Left lung (tissue), 10 donors: ENCODE data around the gene TMCC3. TPM values are rescaled to one million over a fixed set of nuclear protein-coding genes. Genes with fewer than 3 reads are reported as not detected.

Experiments
- ATAC-seq: fragments of 200-7000 bp; cut with Tn5 transposase; one replicate; pipeline ENCODE4 v1.9.1; 2020; ENCODE audit warnings: moderate library complexity
- DNase-seq, 4 donors: peaks; one replicate each; pipeline ENCODE4 v3.0.0-alpha.2; 2013 to 2020
- H3K27ac ChIP-seq, 2 donors: fragments of 200-600 bp; sonication (generic) in 1 of 2; one replicate each; pipeline versions ENCODE4 v1.5.0 to v1.8.0; 2020 to 2021
- H3K27me3 ChIP-seq, 2 donors: fragments of 200-600 bp; sonication (generic) in 1 of 2; one replicate each; pipeline versions ENCODE4 v1.5.0 to v1.8.0; 2020 to 2021
- H3K36me3 ChIP-seq, 2 donors: fragments of 200-600 bp; sonication (generic) in 1 of 2; one replicate each; pipeline versions ENCODE4 v1.5.0 to v1.8.0; 2020 to 2021
- H3K4me1 ChIP-seq, 2 donors: fragments of 200-600 bp; one replicate each; pipeline ENCODE4 v1.8.0; 2021
- H3K4me3 ChIP-seq, 2 donors: fragments of 200-600 bp; sonication (generic) in 1 of 2; one replicate each; pipeline versions ENCODE4 v1.5.0 to v1.8.0; 2020 to 2021; ENCODE audit warnings: mild to moderate bottlenecking in 1 of 2
- H3K9me3 ChIP-seq, 2 donors: fragments of 200-600 bp; sonication (generic) in 1 of 2; one replicate each; pipeline versions ENCODE4 v1.5.0 to v1.8.0; 2020 to 2021
- intact Hi-C, 2 donors: fragments of 100-400 bp; cut with DNase I; formaldehyde crosslinking; loops; one replicate each; pipeline versions ENCODE4 v1.11.2 to v1.14.2; 2022
- polyA plus RNA-seq, 6 donors: library from polyadenylated mRNA; unstranded; fragments of 120-200 nt; gene quantifications; one replicate each; pipeline ENCODE4 v1.2.1, GENCODE V29; 2013; ENCODE audit not compliant: insufficient read length in 6 of 6
- total RNA-seq, 2 donors: library from RNA; stranded (reverse); fragmentation: NEBNext Ultra II Directional; extraction: Animal tissue kit (Norgen Biotek cat#: 25700); gene quantifications; one replicate each; pipeline ENCODE4 v1.2.1, GENCODE V29; 2021
- TF ChIP-seq, protein P1 (sequence below), 2 donors: fragments of 200-600 bp; sonication (generic) in 1 of 2; IDR thresholded peaks; one replicate each; pipeline versions ENCODE4 v1.5.0 to v1.8.0; 2021; ENCODE audit warnings: antibody characterized with exemption in 2 of 2
- donor health status: DM: no; HTN: yes; CAD: no.
- donor health status: DM: no; HTN: no; CAD: no.

TMCC3 gene
- total and polyA plus RNA-seq, 8 donors = 3.7 to 11.4 (median 6.8) TPM

DNA sequence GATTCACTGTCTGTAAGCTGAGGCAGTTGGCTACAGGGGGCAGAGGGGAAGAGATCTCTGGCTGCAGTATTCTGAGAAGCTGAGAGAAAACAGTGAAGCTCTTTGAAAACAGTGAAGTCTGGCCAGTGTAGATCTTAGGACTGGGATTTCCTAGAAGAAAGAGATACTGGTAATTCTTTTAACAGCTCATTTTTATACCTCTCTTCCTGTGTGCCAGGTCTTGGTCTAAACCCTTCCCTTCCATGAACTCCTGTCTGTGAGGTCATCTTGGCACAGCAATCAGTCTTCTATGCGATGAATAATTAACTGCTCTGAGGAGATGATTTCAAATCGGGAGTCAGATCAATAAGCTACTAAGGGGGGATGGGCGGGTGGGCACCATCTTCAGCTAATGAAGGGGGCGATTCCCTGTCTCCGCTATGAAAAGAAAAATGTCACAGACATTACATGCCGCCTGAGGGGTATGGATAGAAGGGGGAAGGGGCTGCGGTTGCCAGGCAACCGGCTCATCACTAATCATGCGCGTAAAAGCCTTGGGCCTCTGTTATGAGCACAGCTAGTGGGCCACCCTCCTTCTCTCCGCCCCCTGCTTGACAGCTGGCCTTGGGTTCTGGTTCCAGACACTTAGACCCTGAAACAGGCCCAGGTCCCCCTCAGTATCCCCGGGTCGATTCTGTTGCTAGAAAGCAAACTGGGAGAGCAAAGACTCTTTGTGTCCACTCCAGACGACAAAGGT, 115.4 kb downstream of the TMCC3 start:
- Histone ChIP-seq H3K36me3 (no peaks in the 10 kb centered on the region), H3K9me3 (no peaks in the 10 kb centered on the region), H3K4me3 (no peak overlapping the region), H3K27me3 (no peaks in the 10 kb centered on the region), H3K27ac (no peak overlapping the region), H3K4me1 (no peaks in the 10 kb centered on the region)
- intact Hi-C loops = loop anchor here in 1 of 2 donors (5.0 kb wide), 1 partner anchor 388 kb away; the partner anchor contains the start of gene PLXNC1
- DNase-seq = no peak
- TF ChIP-seq, protein P1, sequence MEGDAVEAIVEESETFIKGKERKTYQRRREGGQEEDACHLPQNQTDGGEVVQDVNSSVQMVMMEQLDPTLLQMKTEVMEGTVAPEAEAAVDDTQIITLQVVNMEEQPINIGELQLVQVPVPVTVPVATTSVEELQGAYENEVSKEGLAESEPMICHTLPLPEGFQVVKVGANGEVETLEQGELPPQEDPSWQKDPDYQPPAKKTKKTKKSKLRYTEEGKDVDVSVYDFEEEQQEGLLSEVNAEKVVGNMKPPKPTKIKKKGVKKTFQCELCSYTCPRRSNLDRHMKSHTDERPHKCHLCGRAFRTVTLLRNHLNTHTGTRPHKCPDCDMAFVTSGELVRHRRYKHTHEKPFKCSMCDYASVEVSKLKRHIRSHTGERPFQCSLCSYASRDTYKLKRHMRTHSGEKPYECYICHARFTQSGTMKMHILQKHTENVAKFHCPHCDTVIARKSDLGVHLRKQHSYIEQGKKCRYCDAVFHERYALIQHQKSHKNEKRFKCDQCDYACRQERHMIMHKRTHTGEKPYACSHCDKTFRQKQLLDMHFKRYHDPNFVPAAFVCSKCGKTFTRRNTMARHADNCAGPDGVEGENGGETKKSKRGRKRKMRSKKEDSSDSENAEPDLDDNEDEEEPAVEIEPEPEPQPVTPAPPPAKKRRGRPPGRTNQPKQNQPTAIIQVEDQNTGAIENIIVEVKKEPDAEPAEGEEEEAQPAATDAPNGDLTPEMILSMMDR (IDR thresholded peaks at IDR 0.05) = no peak
- ATAC-seq = no peak

DNA sequence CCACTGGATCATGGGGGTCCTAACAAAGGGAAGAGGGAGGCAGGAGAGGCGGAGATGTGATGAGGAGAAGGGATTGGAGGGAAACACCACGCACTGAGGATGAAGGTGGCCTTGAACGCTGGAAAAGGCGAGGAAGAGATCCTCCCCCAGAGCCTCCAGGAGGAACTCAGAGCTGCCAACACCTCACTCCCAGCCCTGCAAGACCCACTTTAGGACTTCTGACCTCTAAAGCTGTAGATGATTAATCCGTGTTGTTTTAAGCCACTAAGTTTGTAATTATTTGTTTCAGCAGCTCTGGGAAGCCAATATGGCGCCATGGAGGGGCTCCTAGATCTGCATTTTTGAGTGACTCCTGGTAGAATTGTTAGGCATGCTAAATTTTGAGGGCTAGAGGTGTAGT, 116.1 kb downstream of the TMCC3 start:
- no peaks in the 10 kb centered on the region for H3K9me3 ChIP-seq
- H3K27me3 ChIP-seq = no peaks in the 10 kb centered on the region
- H3K36me3 ChIP-seq = no peaks in the 10 kb centered on the region
- ATAC-seq (no peak), DNase-seq (no peak)
- TF ChIP-seq, protein P1 (IDR thresholded peaks at IDR 0.05) = no peak
- H3K27ac ChIP-seq = no peak overlapping the region
- no peak overlapping the region for H3K4me3 ChIP-seq
- intact Hi-C loops = loop anchor here in 1 of 2 donors (5.0 kb wide), 1 partner anchor 387 kb away; the partner anchor contains the start of gene PLXNC1
- no peaks in the 10 kb centered on the region for H3K4me1 ChIP-seq

DNA sequence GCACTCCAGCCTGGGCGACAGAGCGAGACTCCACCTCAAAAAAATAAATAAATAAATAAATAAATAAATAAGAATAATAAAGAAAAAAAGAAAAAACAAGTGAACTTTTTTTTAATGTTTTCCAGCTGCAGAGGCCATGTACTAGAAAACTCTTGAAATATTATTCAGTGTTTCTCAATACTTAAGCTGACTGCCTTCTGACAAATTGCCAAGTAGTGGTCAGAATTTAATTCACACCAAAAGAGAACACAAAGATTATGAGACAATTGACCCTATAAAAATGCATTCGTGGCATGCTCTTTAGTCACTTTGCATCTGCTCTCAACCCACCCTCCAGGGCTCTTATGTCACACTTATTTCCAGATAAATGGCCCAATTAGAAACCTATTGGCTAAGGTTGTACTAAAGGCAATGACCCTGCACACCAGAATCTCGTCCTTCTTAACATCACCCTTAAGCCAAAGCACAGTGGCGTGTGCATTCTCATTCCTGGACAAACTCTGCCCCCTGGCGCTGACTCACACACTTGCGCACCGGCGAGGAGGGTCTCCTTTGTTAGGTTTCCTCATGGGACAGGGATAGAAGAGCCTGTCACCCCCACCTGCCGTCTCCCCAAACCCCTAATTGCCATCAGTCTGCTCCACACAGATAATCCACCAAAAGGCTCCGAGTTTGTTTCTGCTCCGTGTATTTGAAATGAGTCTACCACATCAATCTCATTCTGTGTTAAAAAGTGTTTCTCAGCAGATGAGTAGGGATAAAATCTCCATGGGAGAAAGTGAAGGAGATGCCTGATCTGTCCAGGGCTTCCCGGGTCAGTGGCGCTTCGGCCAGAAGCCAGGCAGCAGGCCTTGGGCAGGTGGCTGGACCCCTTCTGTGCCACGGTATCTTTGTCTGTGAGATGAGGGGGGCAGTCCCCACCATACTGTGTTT, 117.6 kb downstream of the TMCC3 start:
- no peaks in the 10 kb centered on the region for H3K9me3 ChIP-seq
- H3K4me3 ChIP-seq = no peak overlapping the region
- no peaks in the 10 kb centered on the region for H3K36me3 ChIP-seq
- TF ChIP-seq, protein P1 (IDR thresholded peaks at IDR 0.05) = peak; percentile 72 to 73
- H3K27me3 ChIP-seq = no peaks in the 10 kb centered on the region
- no peaks in the 10 kb centered on the region for H3K4me1 ChIP-seq
- intact Hi-C loops = loop anchor here in 1 of 2 donors (5.0 kb wide), 1 partner anchor 385 kb away; the partner anchor contains the start of gene PLXNC1
- ATAC-seq (peak; percentile 94), DNase-seq (peak; percentile 68 to 85 (median 76))
- H3K27ac ChIP-seq = no peak overlapping the region

DNA sequence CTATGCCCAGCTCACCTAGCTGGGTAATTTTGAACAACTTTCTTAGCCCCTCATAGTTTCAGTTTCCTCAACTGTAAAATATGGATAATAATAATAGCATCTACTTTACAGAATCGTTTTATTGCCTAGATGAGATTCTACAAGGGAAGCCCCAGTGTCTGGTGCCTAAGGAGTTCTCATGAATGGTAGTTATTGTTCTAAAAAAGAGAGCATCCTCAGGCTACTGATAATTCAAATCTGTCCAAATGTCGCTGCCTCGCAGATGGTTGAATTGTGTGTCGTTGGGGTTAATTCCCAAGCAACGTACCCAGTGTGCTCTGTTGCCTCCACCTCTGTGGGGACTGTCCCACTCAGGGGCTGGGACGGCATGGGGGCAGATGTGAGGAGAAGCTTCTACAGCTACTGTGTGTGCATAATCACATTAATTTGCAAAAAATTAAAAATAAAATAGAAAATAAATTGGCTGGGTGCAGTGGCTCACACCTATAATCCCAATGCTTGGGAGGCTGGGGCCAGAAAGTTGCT, 119.1 kb downstream of the TMCC3 start:
- intact Hi-C loops = loop anchor here in 1 of 2 donors (5.0 kb wide), 1 partner anchor 384 kb away; the partner anchor contains the start of gene PLXNC1
- Histone ChIP-seq H3K36me3 (no peaks in the 10 kb centered on the region), H3K27ac (no peak overlapping the region), H3K9me3 (no peaks in the 10 kb centered on the region), H3K4me3 (no peak overlapping the region), H3K27me3 (no peaks in the 10 kb centered on the region), H3K4me1 (no peaks in the 10 kb centered on the region)
- TF ChIP-seq, protein P1 (IDR thresholded peaks at IDR 0.05) = no peak
- ATAC-seq (no peak), DNase-seq (no peak)
